NT2/D1 (cell line): ENCODE measurements around the gene CIDEB.

Experiments
- SUZ12 ChIP-seq: IDR thresholded peaks from 2 replicates; pipeline ENCODE4 v1.6.1; 2011; ENCODE audit not compliant: insufficient read length, insufficient read depth; ENCODE audit errors: extremely low read depth
- YY1 ChIP-seq: IDR thresholded peaks from 2 replicates; pipeline ENCODE4 v1.6.1; 2011; ENCODE audit not compliant: insufficient read length, insufficient read depth

DNA sequence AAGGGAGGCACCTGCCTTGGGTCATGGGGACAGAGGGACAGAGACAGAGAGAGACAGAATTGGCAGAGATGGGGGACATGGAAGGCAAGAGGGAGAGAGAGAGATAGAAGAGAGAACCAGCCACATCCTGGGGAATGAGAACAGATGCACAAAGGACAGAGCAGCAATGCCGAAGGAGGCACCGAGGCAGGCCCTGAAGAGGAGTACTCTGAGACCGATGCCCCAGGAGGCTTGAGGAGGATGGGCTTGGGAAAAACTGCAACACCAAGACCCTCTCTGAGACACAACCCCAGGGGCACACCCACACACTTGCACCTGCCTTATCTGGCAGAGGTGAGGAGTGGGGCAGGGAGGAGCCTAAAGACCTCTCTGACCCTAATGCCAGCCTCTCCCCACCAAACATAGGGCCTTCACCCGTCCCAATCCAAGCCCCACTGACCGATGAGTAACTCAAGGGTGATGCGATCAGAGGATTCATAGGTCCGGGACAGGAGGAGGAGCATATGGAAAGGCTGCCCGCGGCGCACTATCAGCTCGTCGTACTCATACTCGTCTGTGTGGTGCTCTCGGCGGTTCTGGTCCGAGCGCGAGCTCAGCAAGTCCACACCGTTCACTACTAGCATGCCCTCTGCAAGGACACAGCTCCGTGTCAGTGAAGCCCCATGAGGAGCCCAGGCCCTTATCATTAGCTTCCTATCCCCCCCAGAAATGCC, 46.4 kb downstream of the CIDEB start:
- TF ChIP-seq SUZ12 = no peak
- TF ChIP-seq YY1 = no peak
